Panc1 (cell line): ENCODE results near the gene B4GALT1. TPM values are rescaled to one million over a fixed set of nuclear protein-coding genes. Genes with fewer than 3 reads are reported as not detected.

Experiments
- ATAC-seq: fragments of 200-7000 bp; cut with Tn5 transposase; 2 replicates; pipeline ENCODE4 v1.9.1; 2020; ENCODE audit warnings: mild to moderate bottlenecking, moderate library complexity
- BruUV-seq: library from RNA; stranded (reverse); fragments of 400-500 nt; replicated peaks from 2 replicates; lab custom pipeline; 2021; lab: Mats Ljungman, UMichigan
- CTCF ChIA-PET: fragments of 300-600 bp; sonication (Branson Sonifier 250); formaldehyde crosslinking; loops from one replicate; lab custom pipeline; 2022; ENCODE audit warnings: antibody characterized with exemption; lab: Charles Lee
- POLR2A ChIA-PET: fragments of 300-600 bp; sonication (Branson Sonifier 250); formaldehyde crosslinking; loops from one replicate; lab custom pipeline; 2022; ENCODE audit warnings: antibody characterized with exemption; lab: Charles Lee
- DNase-seq: peaks from one replicate; pipeline ENCODE4 v3.0.0-alpha.2; 2010; ENCODE audit warnings: low read depth, low spot score
- H3K27ac ChIP-seq: 2 replicates; pipeline ENCODE4 v1.5.1; 2011; ENCODE audit warnings: mild to moderate bottlenecking, low read length, inconsistent platforms
- H3K27me3 ChIP-seq: fragments of 200-500 bp; sonication (Bioruptor generic); 2 replicates; pipeline ENCODE4 v1.6.0; 2014; ENCODE audit warnings: low read length, inconsistent platforms; ENCODE audit not compliant: control insufficient read depth, insufficient read depth
- H3K36me3 ChIP-seq: fragments of 200-500 bp; sonication (Bioruptor generic); 2 replicates; pipeline ENCODE4 v1.5.1; 2014; ENCODE audit warnings: inconsistent platforms, mild to moderate bottlenecking, low read length, moderate library complexity; ENCODE audit not compliant: control insufficient read depth, insufficient read depth
- H3K4me1 ChIP-seq: 2 replicates; pipeline ENCODE4 v1.5.1; 2011; ENCODE audit warnings: inconsistent platforms, mild to moderate bottlenecking, low read length, moderate library complexity; ENCODE audit not compliant: control insufficient read depth, insufficient read depth
- H3K4me3 ChIP-seq, 2 experiments: 2 replicates each; pipeline ENCODE4 v1.5.1; 2011 to 2012; ENCODE audit warnings: low read depth in 2 of 2, low read length in 2 of 2, mild to moderate bottlenecking in 2 of 2, inconsistent platforms in 1 of 2, moderate library complexity in 1 of 2
- H3K9me3 ChIP-seq: fragments of 200-500 bp; sonication (Bioruptor generic); 2 replicates; pipeline ENCODE4 v1.5.1; 2014; ENCODE audit warnings: low read depth, mild to moderate bottlenecking, inconsistent platforms, low read length, moderate library complexity; ENCODE audit not compliant: control insufficient read depth, insufficient read depth
- POLR2AphosphoS5 ChIP-seq: IDR thresholded peaks from 2 replicates; pipeline ENCODE4 v1.6.1; 2012; ENCODE audit warnings: mild to moderate bottlenecking, low read depth, low read length, moderate library complexity
- REST ChIP-seq, 2 experiments: IDR thresholded peaks; 2 replicates each; pipeline ENCODE4 v1.6.1; 2011 to 2012; ENCODE audit warnings: low read depth in 2 of 2, control low read depth in 1 of 2, low read length in 1 of 2, mild to moderate bottlenecking in 1 of 2, moderate library complexity in 1 of 2; ENCODE audit not compliant: insufficient read depth in 1 of 2
- SIN3A ChIP-seq: IDR thresholded peaks from 2 replicates; pipeline ENCODE4 v1.6.1; 2012; ENCODE audit warnings: low read depth, mild to moderate bottlenecking, low read length, moderate library complexity, borderline replicate concordance; ENCODE audit not compliant: insufficient read depth
- TCF7L2 ChIP-seq: IDR thresholded peaks from 2 replicates; pipeline ENCODE4 v1.6.1; 2011; ENCODE audit warnings: mild to moderate bottlenecking, low read depth, low read length, inconsistent platforms
- in situ Hi-C: cut with HindIII; loops from 2 replicates; pipeline ENCODE4 v1.10.0; 2016; ENCODE audit warnings: low sequenced_read_pairs, low pct_unique_long_range_greater_than_20kb
- intact Hi-C: fragments of 100-400 bp; cut with micrococcal nuclease; formaldehyde crosslinking; loops from one replicate; pipeline ENCODE4 v1.10.0; 2022; ENCODE audit not compliant: unreplicated experiment
- total RNA-seq: library from RNA; stranded (reverse); gene quantifications from one replicate; pipeline ENCODE4 v1.2.1, GENCODE V29; 2021; ENCODE audit not compliant: unreplicated experiment
- TF ChIP-seq, protein P1 (sequence below): fragments of 450-650 bp; IDR thresholded peaks from 2 replicates; pipeline ENCODE4 v1.5.1; 2017; ENCODE audit warnings: mild to moderate bottlenecking

The B4GALT1 gene
- total RNA-seq, 1 experiment from 2014 or later, result 57.4 TPM

GRCh38 chr9:33106372-33106771 is 60.8 kb downstream of the B4GALT1 start:
- Histone ChIP-seq H3K27me3 (no peaks in the 10 kb centered on the region), H3K9me3 (no peaks in the 10 kb centered on the region), H3K4me1 (peaks cover under 1% of the 10 kb centered on the region; the same call in 1 of the 2 replicates), H3K36me3 (no peaks in the 10 kb centered on the region), H3K4me3 (no peak overlapping the region), H3K27ac (no peak overlapping the region)
- in situ Hi-C loops, result no loop called here
- peak; percentile 8; the same call in 1 of the 2 replicates for ATAC-seq
- no TSS peak for BruUV-seq
- DNase-seq, result no peak
- POLR2A ChIA-PET, result no interaction called here
- intact Hi-C loops, result no loop called here
- CTCF ChIA-PET, result no interaction called here
- no peak for TF ChIP-seq SIN3A
- no peak for TF ChIP-seq REST (IDR thresholded peaks at IDR 0.05; ENCODE audit: insufficient read depth in 1 of 2, low read depth in 2 of 2, low read length in 1 of 2)
- no peak for TF ChIP-seq TCF7L2
- no peak for TF ChIP-seq POLR2AphosphoS5
- TF ChIP-seq, protein P1, sequence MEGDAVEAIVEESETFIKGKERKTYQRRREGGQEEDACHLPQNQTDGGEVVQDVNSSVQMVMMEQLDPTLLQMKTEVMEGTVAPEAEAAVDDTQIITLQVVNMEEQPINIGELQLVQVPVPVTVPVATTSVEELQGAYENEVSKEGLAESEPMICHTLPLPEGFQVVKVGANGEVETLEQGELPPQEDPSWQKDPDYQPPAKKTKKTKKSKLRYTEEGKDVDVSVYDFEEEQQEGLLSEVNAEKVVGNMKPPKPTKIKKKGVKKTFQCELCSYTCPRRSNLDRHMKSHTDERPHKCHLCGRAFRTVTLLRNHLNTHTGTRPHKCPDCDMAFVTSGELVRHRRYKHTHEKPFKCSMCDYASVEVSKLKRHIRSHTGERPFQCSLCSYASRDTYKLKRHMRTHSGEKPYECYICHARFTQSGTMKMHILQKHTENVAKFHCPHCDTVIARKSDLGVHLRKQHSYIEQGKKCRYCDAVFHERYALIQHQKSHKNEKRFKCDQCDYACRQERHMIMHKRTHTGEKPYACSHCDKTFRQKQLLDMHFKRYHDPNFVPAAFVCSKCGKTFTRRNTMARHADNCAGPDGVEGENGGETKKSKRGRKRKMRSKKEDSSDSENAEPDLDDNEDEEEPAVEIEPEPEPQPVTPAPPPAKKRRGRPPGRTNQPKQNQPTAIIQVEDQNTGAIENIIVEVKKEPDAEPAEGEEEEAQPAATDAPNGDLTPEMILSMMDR, result no peak

GRCh38 chr9:33105959-33106358 is 61.2 kb downstream of the B4GALT1 start:
- intact Hi-C loops (no loop called here), in situ Hi-C loops (no loop called here)
- Histone ChIP-seq H3K27ac (no peak overlapping the region), H3K27me3 (no peaks in the 10 kb centered on the region), H3K36me3 (no peaks in the 10 kb centered on the region), H3K4me1 (peaks cover 4% of the 10 kb centered on the region; the same call in 1 of the 2 replicates), H3K4me3 (no peak overlapping the region), H3K9me3 (no peaks in the 10 kb centered on the region)
- DNase-seq (no peak), ATAC-seq (no peak)
- no TSS peak for BruUV-seq
- no peak for TF ChIP-seq TCF7L2
- TF ChIP-seq SIN3A, result no peak
- TF ChIP-seq REST (IDR thresholded peaks at IDR 0.05; ENCODE audit: insufficient read depth in 1 of 2, low read depth in 2 of 2, low read length in 1 of 2), result no peak
- TF ChIP-seq POLR2AphosphoS5, result no peak
- TF ChIP-seq, protein P1, result no peak
- CTCF ChIA-PET, result no interaction called here
- POLR2A ChIA-PET, result no interaction called here
